RWPE2 (cell line): ENCODE measurements around the gene ITPK1.

ENCODE experiments used
- ATAC-seq: fragments of 200-7000 bp; cut with Tn5 transposase; 3 replicates; pipeline ENCODE4 v1.9.1; 2021; ENCODE audit warnings: low read depth
- DNase-seq: peaks from one replicate; pipeline ENCODE4 v3.0.0-alpha.2; 2020; ENCODE audit warnings: low spot score
- H3K27ac ChIP-seq: fragments of 450-650 bp; 2 replicates; pipeline ENCODE4 v1.5.1; 2017; ENCODE audit warnings: mild to moderate bottlenecking; ENCODE audit not compliant: poor library complexity, severe bottlenecking
- H3K27me3 ChIP-seq: fragments of 250-450 bp; sonication (Bioruptor Pico); 2 replicates; pipeline ENCODE4 v1.5.1; 2021; ENCODE audit warnings: mild to moderate bottlenecking, moderate library complexity; ENCODE audit not compliant: insufficient read depth, poor library complexity, severe bottlenecking
- H3K36me3 ChIP-seq: fragments of 250-450 bp; sonication (Bioruptor Pico); 2 replicates; pipeline ENCODE4 v1.5.1; 2020; ENCODE audit warnings: low read depth, mild to moderate bottlenecking, moderate library complexity
- H3K4me1 ChIP-seq: fragments of 250-450 bp; sonication (Bioruptor Pico); 2 replicates; pipeline ENCODE4 v1.5.1; 2021; ENCODE audit warnings: mild to moderate bottlenecking, moderate library complexity; ENCODE audit not compliant: insufficient read depth, poor library complexity, severe bottlenecking
- H3K4me3 ChIP-seq: fragments of 250-450 bp; sonication (Bioruptor Pico); 2 replicates; pipeline ENCODE4 v1.5.1; 2021; ENCODE audit warnings: mild to moderate bottlenecking, moderate library complexity; ENCODE audit not compliant: severe bottlenecking
- H3K9me3 ChIP-seq: fragments of 250-450 bp; sonication (Bioruptor Pico); 2 replicates; pipeline ENCODE4 v1.5.1; 2021; ENCODE audit warnings: mild to moderate bottlenecking, moderate library complexity; ENCODE audit not compliant: severe bottlenecking
- TF ChIP-seq, protein P1 (sequence below): fragments of 450-650 bp; IDR thresholded peaks from one replicate; pipeline ENCODE4 v1.5.1; 2017; ENCODE audit warnings: mild to moderate bottlenecking, moderate library complexity; ENCODE audit not compliant: poor library complexity, severe bottlenecking

The ITPK1 gene

DNA sequence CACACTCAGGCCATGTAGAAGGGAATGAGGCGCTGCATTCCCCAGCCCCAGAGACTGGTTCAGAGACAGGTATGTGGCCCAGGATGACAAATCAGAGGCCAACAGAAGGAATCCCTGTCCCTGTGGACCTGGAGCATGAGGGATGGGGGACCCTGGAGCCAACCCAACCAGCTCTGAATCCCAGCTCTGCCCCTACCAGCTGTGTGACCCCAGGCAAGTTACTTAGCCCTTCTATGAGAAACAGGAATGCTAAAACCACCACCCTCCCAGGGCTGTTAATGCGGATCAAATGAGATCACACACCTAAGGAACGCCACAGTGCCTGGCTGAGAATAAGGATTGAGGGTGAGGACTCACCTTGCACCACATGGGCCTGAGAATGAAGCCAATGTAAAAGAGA lies 15.6 kb downstream of the ITPK1 start:
- no peak for ATAC-seq
- H3K4me1 ChIP-seq = peaks cover 20% of the 10 kb centered on the region
- H3K27me3 ChIP-seq = no peaks in the 10 kb centered on the region
- H3K9me3 ChIP-seq = no peaks in the 10 kb centered on the region
- TF ChIP-seq, protein P1, sequence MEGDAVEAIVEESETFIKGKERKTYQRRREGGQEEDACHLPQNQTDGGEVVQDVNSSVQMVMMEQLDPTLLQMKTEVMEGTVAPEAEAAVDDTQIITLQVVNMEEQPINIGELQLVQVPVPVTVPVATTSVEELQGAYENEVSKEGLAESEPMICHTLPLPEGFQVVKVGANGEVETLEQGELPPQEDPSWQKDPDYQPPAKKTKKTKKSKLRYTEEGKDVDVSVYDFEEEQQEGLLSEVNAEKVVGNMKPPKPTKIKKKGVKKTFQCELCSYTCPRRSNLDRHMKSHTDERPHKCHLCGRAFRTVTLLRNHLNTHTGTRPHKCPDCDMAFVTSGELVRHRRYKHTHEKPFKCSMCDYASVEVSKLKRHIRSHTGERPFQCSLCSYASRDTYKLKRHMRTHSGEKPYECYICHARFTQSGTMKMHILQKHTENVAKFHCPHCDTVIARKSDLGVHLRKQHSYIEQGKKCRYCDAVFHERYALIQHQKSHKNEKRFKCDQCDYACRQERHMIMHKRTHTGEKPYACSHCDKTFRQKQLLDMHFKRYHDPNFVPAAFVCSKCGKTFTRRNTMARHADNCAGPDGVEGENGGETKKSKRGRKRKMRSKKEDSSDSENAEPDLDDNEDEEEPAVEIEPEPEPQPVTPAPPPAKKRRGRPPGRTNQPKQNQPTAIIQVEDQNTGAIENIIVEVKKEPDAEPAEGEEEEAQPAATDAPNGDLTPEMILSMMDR = no peak
- H3K4me3 ChIP-seq = no peak overlapping the region
- no peak overlapping the region for H3K27ac ChIP-seq
- H3K36me3 ChIP-seq = no peaks in the 10 kb centered on the region
- DNase-seq = no peak

DNA sequence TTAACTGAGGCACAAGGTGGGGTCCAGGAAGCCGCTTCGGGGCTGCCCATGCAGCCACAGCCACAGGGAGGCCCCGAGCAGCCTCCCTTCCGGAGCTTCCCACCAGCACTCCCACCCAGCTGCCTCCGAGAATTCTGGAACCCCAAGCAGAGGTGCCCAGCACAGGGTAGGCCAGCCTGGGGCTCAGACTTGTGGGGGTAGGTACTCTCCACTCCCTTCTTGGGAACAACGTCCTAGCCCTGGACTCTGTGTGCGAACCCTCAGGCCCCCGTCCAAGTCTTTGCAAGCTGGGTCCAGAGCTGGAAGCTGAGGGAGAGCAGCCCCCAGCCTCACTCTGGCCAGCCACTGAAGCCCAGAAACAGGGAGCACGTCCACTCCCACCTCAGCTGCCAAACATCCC lies 16.1 kb downstream of the ITPK1 start:
- no peak overlapping the region for H3K27ac ChIP-seq
- H3K4me1 ChIP-seq = peaks cover 15% of the 10 kb centered on the region
- TF ChIP-seq, protein P1 = no peak
- H3K36me3 ChIP-seq = no peaks in the 10 kb centered on the region
- no peaks in the 10 kb centered on the region for H3K9me3 ChIP-seq
- DNase-seq = no peak
- no peak for ATAC-seq
- no peak overlapping the region for H3K4me3 ChIP-seq
- H3K27me3 ChIP-seq = no peaks in the 10 kb centered on the region

DNA sequence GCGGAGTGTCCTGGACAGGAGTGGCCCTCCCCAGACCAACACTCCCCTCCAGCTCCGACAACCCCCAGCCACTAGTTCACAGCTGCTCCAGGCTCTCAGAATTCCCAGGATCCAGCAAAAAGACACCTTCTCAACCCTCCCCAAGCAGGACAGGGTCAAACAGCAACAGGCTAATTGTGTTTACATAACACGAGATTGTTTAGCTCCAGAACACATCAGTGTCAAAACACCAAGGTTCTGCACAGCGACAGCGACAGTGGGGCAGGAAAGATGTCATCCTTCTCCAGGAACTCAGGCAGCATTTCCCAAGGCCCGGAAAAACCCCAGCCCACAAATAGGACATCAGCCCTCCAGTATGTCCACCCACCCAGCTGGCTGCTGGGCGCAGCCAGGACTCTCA lies 16.5 kb downstream of the ITPK1 start:
- no peak for DNase-seq
- H3K27ac ChIP-seq = no peak overlapping the region
- no peaks in the 10 kb centered on the region for H3K9me3 ChIP-seq
- H3K27me3 ChIP-seq = no peaks in the 10 kb centered on the region
- no peak for ATAC-seq
- H3K4me1 ChIP-seq = peaks cover 12% of the 10 kb centered on the region
- H3K36me3 ChIP-seq = no peaks in the 10 kb centered on the region
- TF ChIP-seq, protein P1 = no peak
- no peak overlapping the region for H3K4me3 ChIP-seq

DNA sequence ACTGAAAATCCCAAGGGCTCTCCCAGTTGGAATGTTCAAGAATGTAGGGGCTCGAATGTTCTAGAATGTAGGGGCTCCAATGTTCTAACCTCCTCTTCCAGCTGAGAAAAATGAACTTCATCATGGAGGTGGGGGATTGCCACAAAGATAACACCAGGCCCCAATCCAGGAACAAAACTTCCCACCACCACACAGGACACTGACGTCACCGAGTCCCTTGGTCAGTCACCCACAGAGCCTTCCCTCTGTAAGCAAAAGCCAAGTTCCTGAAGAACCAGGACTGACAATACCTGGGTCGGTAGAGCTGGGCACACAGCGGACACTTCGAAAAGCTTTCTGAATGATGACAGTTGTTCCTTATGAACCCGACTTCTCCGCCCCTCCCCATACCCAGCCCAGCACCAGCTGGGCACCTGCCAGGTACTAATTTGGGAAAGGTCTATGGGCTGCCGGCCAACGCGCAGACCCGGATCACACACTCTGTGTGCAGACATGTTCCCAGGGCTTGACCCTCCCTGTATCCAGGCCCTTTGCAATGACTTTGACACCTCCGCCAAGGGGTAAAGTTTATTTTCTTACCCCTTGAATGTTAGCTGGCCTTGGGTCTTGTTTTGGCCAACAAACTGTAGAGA lies 18.9 kb downstream of the ITPK1 start:
- no peak for ATAC-seq
- Histone ChIP-seq H3K27me3 (no peaks in the 10 kb centered on the region), H3K27ac (no peak overlapping the region), H3K36me3 (no peaks in the 10 kb centered on the region), H3K4me1 (peaks cover 7% of the 10 kb centered on the region), H3K9me3 (no peaks in the 10 kb centered on the region), H3K4me3 (no peak overlapping the region)
- TF ChIP-seq, protein P1 = no peak
- no peak for DNase-seq

DNA sequence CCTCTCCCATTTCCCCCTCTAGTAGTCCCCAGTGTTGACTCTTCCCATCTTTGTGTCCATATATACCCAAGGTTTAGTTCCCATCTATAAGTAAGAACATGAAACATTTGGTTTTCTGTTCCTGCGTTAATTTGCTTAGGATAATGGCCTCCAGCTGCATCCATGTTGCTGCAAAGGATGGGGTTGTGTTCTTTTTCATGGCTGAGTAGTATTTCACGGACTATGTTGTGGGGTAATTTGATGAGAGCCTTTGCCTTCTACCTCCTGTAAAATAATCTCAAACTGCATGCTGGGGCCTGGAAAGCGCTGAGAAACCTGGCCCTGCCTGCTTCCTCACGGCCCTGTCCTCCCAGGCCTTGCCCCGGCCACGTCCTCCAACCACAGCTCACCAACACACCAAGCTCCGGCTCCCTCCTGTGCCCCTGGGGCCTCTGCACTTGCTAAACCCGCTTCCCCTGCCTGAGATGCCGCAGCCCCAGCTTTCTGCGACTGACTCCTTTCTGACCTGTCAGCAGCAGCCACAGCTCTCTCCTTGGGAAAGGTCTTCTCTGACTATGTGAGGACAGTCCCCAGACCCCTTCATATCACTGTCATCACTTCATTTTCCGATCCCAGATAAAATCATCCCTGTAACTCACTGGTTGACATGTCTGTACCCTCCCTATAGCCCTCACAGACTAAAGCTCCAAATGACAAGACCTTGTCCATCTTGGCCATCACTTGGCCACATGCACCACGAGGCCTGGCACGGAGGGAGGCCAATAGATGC lies 19.8 kb downstream of the ITPK1 start:
- Histone ChIP-seq H3K27me3 (no peaks in the 10 kb centered on the region), H3K4me3 (no peak overlapping the region), H3K36me3 (no peaks in the 10 kb centered on the region), H3K27ac (no peak overlapping the region), H3K9me3 (no peaks in the 10 kb centered on the region), H3K4me1 (peaks cover 4% of the 10 kb centered on the region)
- no peak for ATAC-seq
- DNase-seq = no peak
- TF ChIP-seq, protein P1 = no peak
